HAP-1 (cell line): ENCODE measurements around the gene MICAL3.

ENCODE experiments used
- DNase-seq, 2 experiments: peaks; one replicate each; pipeline ENCODE4 v3.0.0-alpha.2; 2016 to 2020; ENCODE audit warnings: low spot score in 2 of 2
- H3K27me3 ChIP-seq: fragments of 250-450 bp; sonication (Bioruptor Pico); 2 replicates; pipeline ENCODE4 v1.5.1; 2020; ENCODE audit warnings: low read depth, mild to moderate bottlenecking, moderate library complexity
- H3K36me3 ChIP-seq: fragments of 250-450 bp; sonication (Bioruptor Pico); replicated peaks from 2 replicates; pipeline ENCODE4 v1.5.1; 2020; ENCODE audit warnings: mild to moderate bottlenecking
- H3K4me1 ChIP-seq: fragments of 250-450 bp; sonication (Bioruptor Pico); 2 replicates; pipeline ENCODE4 v1.5.1; 2020; ENCODE audit warnings: mild to moderate bottlenecking
- H3K4me3 ChIP-seq: fragments of 250-450 bp; sonication (Bioruptor Pico); 2 replicates; pipeline ENCODE4 v1.5.1; 2020; ENCODE audit warnings: mild to moderate bottlenecking, moderate library complexity
- H3K9me3 ChIP-seq: fragments of 250-450 bp; sonication (Bioruptor Pico); 2 replicates; pipeline ENCODE4 v1.5.1; 2020; ENCODE audit warnings: mild to moderate bottlenecking, moderate library complexity
- in situ Hi-C: fragments of 300-500 bp; cut with MboI; formaldehyde crosslinking; loops from 3 replicates; pipeline ENCODE4 v1.14.3; 2020; ENCODE audit warnings: low sequenced_read_pairs, inconsistent platforms, mixed read lengths

The MICAL3 gene

GRCh38 chr22:17789379-17790200, 234.8 kb downstream of the MICAL3 start:
- Histone ChIP-seq H3K27me3 (no peaks in the 10 kb centered on the region), H3K4me1 (peaks cover 11% of the 10 kb centered on the region), H3K9me3 (peaks cover 3% of the 10 kb centered on the region; the same call in 1 of the 2 replicates), H3K4me3 (no peak overlapping the region), H3K36me3 (no peaks in the 10 kb centered on the region)
- no peak for DNase-seq
- in situ Hi-C loops: no loop called here

- DNase-seq: no peak
- no peak overlapping the region for H3K4me3 ChIP-seq
- in situ Hi-C loops: no loop called here
- H3K36me3 ChIP-seq: no peaks in the 10 kb centered on the region
- H3K27me3 ChIP-seq: no peaks in the 10 kb centered on the region
- peaks cover 11% of the 10 kb centered on the region for H3K4me1 ChIP-seq
- peaks cover 3% of the 10 kb centered on the region; the same call in 1 of the 2 replicates for H3K9me3 ChIP-seq
Measured at GRCh38 chr22:17788528-17789378, 235.6 kb downstream of the MICAL3 start.

GRCh38 chr22:17787716-17788330, 236.5 kb downstream of the MICAL3 start:
- in situ Hi-C loops: no loop called here
- H3K9me3 ChIP-seq: peaks cover 3% of the 10 kb centered on the region; the same call in 1 of the 2 replicates
- DNase-seq: no peak
- no peaks in the 10 kb centered on the region for H3K36me3 ChIP-seq
- peaks cover 11% of the 10 kb centered on the region for H3K4me1 ChIP-seq
- H3K4me3 ChIP-seq: no peak overlapping the region
- H3K27me3 ChIP-seq: no peaks in the 10 kb centered on the region

GRCh38 chr22:17787241-17787640, 237.1 kb downstream of the MICAL3 start:
- Histone ChIP-seq H3K36me3 (no peaks in the 10 kb centered on the region), H3K9me3 (peaks cover 3% of the 10 kb centered on the region; the same call in 1 of the 2 replicates), H3K4me1 (peaks cover 11% of the 10 kb centered on the region), H3K27me3 (no peaks in the 10 kb centered on the region), H3K4me3 (no peak overlapping the region)
- in situ Hi-C loops: no loop called here
- no peak for DNase-seq

- Histone ChIP-seq H3K4me1 (peaks cover 11% of the 10 kb centered on the region), H3K9me3 (peaks cover 3% of the 10 kb centered on the region; the same call in 1 of the 2 replicates), H3K27me3 (no peaks in the 10 kb centered on the region), H3K4me3 (no peak overlapping the region), H3K36me3 (no peaks in the 10 kb centered on the region)
- DNase-seq: peak; percentile 61 to 85
- in situ Hi-C loops: no loop called here
Measured at GRCh38 chr22:17786435-17787161, 237.8 kb downstream of the MICAL3 start.

- in situ Hi-C loops: no loop called here
- Histone ChIP-seq H3K4me1 (peaks cover 11% of the 10 kb centered on the region), H3K36me3 (no peaks in the 10 kb centered on the region), H3K9me3 (peaks cover 3% of the 10 kb centered on the region; the same call in 1 of the 2 replicates), H3K4me3 (no peak overlapping the region), H3K27me3 (no peaks in the 10 kb centered on the region)
- peak; percentile 4 to 80 for DNase-seq
Measured at GRCh38 chr22:17785185-17786184, 238.9 kb downstream of the MICAL3 start.

- Histone ChIP-seq H3K9me3 (peaks cover 3% of the 10 kb centered on the region; the same call in 1 of the 2 replicates), H3K27me3 (no peaks in the 10 kb centered on the region), H3K4me1 (peaks cover 11% of the 10 kb centered on the region), H3K36me3 (no peaks in the 10 kb centered on the region), H3K4me3 (no peak overlapping the region)
- no peak for DNase-seq
- in situ Hi-C loops: no loop called here
Measured at GRCh38 chr22:17784776-17785175, 239.6 kb downstream of the MICAL3 start.

GRCh38 chr22:17783773-17784480, 240.4 kb downstream of the MICAL3 start:
- DNase-seq: no peak
- Histone ChIP-seq H3K27me3 (no peaks in the 10 kb centered on the region), H3K9me3 (peaks cover 3% of the 10 kb centered on the region; the same call in 1 of the 2 replicates), H3K4me3 (no peak overlapping the region), H3K4me1 (peaks cover 11% of the 10 kb centered on the region), H3K36me3 (no peaks in the 10 kb centered on the region)
- in situ Hi-C loops: no loop called here

- H3K27me3 ChIP-seq: no peaks in the 10 kb centered on the region
Measured at GRCh38 chr22:17783312-17783711, 241.0 kb downstream of the MICAL3 start.

GRCh38 chr22:17782621-17783020, 241.7 kb downstream of the MICAL3 start:
- in situ Hi-C loops: no loop called here
- DNase-seq: no peak
- peaks cover 3% of the 10 kb centered on the region; the same call in 1 of the 2 replicates for H3K9me3 ChIP-seq
- no peaks in the 10 kb centered on the region for H3K36me3 ChIP-seq
- no peak overlapping the region for H3K4me3 ChIP-seq
- H3K27me3 ChIP-seq: no peaks in the 10 kb centered on the region
- peaks cover 11% of the 10 kb centered on the region for H3K4me1 ChIP-seq

More at GRCh38 chr22:17783312-17783711, 241.0 kb downstream of the MICAL3 start:
- H3K36me3 ChIP-seq: no peaks in the 10 kb centered on the region
- no peak overlapping the region for H3K4me3 ChIP-seq
- DNase-seq: no peak
- peaks cover 11% of the 10 kb centered on the region for H3K4me1 ChIP-seq
- in situ Hi-C loops: no loop called here
- peaks cover 3% of the 10 kb centered on the region; the same call in 1 of the 2 replicates for H3K9me3 ChIP-seq

- H3K27me3 ChIP-seq: no peaks in the 10 kb centered on the region
- H3K4me1 ChIP-seq: peaks cover 9% of the 10 kb centered on the region
- no peaks in the 10 kb centered on the region; the same call in 1 of the 2 replicates for H3K9me3 ChIP-seq
- H3K4me3 ChIP-seq: no peak overlapping the region
- in situ Hi-C loops: no loop called here
- H3K36me3 ChIP-seq: no peaks in the 10 kb centered on the region
- no peak for DNase-seq
Measured at GRCh38 chr22:17782158-17782557, 242.2 kb downstream of the MICAL3 start.
